ENCODE data around the gene HPSE2. TPM values are rescaled to one million over a fixed set of nuclear protein-coding genes. Genes with fewer than 3 reads are reported as not detected.

The HPSE2 gene
- total RNA-seq, 1 experiment from 2014 or later: 0.05 TPM

DNA sequence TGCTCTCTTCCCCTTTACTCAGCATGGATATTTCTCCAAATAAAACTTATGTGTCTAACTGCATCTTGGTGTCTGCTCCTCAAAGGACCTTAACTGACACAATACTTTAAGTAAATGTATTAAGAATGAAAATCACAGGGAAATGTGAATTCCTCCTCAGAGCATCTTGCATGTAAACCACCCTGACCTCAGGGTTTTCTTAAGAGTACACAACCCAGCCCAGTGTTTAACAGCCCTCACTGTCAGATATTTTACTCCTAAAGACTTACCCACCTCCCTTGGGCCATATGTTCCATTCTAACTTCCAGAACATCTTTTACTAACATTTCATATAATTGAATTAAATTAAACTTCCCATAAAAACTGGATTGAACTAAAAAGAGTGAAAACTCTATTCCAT, 315.3 kb downstream of the HPSE2 start:
- Histone ChIP-seq H3K27ac (ENCODE audit: low read depth, low read length) (no peak overlapping the region), H3K27me3 (ENCODE audit: insufficient read depth, low read length) (peaks cover 22% of the 10 kb centered on the region), H3K9me3 (ENCODE audit: control insufficient read depth in 1 of 2, insufficient read depth in 1 of 2, low read depth in 1 of 2, low read length in 2 of 2) (no peaks in the 10 kb centered on the region), H2AFZ (ENCODE audit: low read depth, low read length, poor library complexity, severe bottlenecking) (no peak overlapping the region), H3K4me2 (ENCODE audit: low read length) (no peak overlapping the region), H3K4me1 (ENCODE audit: control insufficient read depth in 1 of 2, insufficient read depth in 2 of 2, low read length in 2 of 2) (no peaks in the 10 kb centered on the region), H3K36me3 (ENCODE audit: control insufficient read depth in 1 of 2, insufficient read depth in 2 of 2, low read length in 2 of 2) (no peaks in the 10 kb centered on the region), H3K9ac (ENCODE audit: low read length) (no peak overlapping the region), H3K9me2 (ENCODE audit: insufficient read depth) (no peaks in the 10 kb centered on the region), H3K79me2 (ENCODE audit: insufficient read depth, low read length) (no peaks in the 10 kb centered on the region), H4K20me1 (ENCODE audit: insufficient read depth) (no peaks in the 10 kb centered on the region), H3K4me3 (replicated peaks in 1 of 2; ENCODE audit: low read depth in 1 of 2, low read length in 2 of 2) (no peak overlapping the region)
- ATAC-seq (no peak), DNase-seq (ENCODE audit: low read depth, low spot score) (no peak)
- ChIA-PET CTCF (no interaction called here), RAD21 (ENCODE audit: low non-redundant PET in 1 of 2, low total read pairs in 2 of 2, uncharacterized antibody in 2 of 2, unreplicated experiment in 2 of 2) (no interaction called here), POLR2A (no interaction called here)
- intact Hi-C loops (cut with micrococcal nuclease): no loop called here
- BruUV-seq (replicated peaks): no TSS peak
- no peak for TF ChIP-seq ZFX (IDR thresholded peaks at IDR 0.05)
- no peak for TF ChIP-seq SIN3A (IDR thresholded peaks at IDR 0.05; ENCODE audit: low read depth)
- no peak for TF ChIP-seq POLR2AphosphoS5 (IDR thresholded peaks at IDR 0.05; ENCODE audit: low read depth, low read length)
- no peak for TF ChIP-seq JUND (IDR thresholded peaks at IDR 0.05)
- no peak for TF ChIP-seq SP1 (IDR thresholded peaks at IDR 0.05; ENCODE audit: low read depth)
- TF ChIP-seq EGR1 (IDR thresholded peaks at IDR 0.05; ENCODE audit: low read depth): no peak
- no peak for TF ChIP-seq ZNF274 (IDR thresholded peaks at IDR 0.05; ENCODE audit: low read depth, low read length)
- TF ChIP-seq, protein P1, sequence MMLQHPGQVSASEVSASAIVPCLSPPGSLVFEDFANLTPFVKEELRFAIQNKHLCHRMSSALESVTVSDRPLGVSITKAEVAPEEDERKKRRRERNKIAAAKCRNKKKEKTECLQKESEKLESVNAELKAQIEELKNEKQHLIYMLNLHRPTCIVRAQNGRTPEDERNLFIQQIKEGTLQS (IDR thresholded peaks at IDR 0.05): no peak
- no peak for TF ChIP-seq CBX3 (IDR thresholded peaks at IDR 0.05; ENCODE audit: low read depth)
- no peak for TF ChIP-seq ELF1 (IDR thresholded peaks at IDR 0.05; ENCODE audit: borderline replicate concordance, low read depth)

DNA sequence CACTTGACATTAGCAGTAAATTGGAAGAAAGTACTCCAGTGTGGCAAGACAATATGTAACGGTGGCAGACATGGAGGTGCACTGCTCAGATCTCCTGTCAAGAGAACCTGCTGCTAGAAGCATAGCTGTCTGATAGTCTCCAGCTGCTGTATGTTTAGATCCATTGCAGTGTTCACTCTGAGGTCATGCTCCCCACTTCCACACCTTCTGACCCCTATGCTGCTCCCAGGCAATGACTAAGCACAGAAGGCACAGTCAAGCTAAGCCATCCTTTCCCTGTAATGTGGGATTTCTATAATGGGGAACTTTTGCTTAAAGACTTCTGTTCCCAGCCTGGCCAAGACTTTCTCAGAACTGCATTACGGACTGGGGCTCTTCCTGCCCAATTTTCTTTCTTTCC, 315.8 kb downstream of the HPSE2 start:
- Histone ChIP-seq H3K27ac (ENCODE audit: low read depth, low read length) (no peak overlapping the region), H3K36me3 (ENCODE audit: control insufficient read depth in 1 of 2, insufficient read depth in 2 of 2, low read length in 2 of 2) (no peaks in the 10 kb centered on the region), H3K79me2 (ENCODE audit: insufficient read depth, low read length) (no peaks in the 10 kb centered on the region), H3K4me1 (ENCODE audit: control insufficient read depth in 1 of 2, insufficient read depth in 2 of 2, low read length in 2 of 2) (no peaks in the 10 kb centered on the region), H3K9me2 (ENCODE audit: insufficient read depth) (no peaks in the 10 kb centered on the region), H3K9me3 (ENCODE audit: control insufficient read depth in 1 of 2, insufficient read depth in 1 of 2, low read depth in 1 of 2, low read length in 2 of 2) (no peaks in the 10 kb centered on the region), H3K4me3 (replicated peaks in 1 of 2; ENCODE audit: low read depth in 1 of 2, low read length in 2 of 2) (no peak overlapping the region), H3K27me3 (ENCODE audit: insufficient read depth, low read length) (peaks cover 22% of the 10 kb centered on the region), H3K9ac (ENCODE audit: low read length) (no peak overlapping the region), H2AFZ (ENCODE audit: low read depth, low read length, poor library complexity, severe bottlenecking) (no peak overlapping the region), H4K20me1 (ENCODE audit: insufficient read depth) (no peaks in the 10 kb centered on the region), H3K4me2 (ENCODE audit: low read length) (no peak overlapping the region)
- ChIA-PET RAD21 (ENCODE audit: low non-redundant PET in 1 of 2, low total read pairs in 2 of 2, uncharacterized antibody in 2 of 2, unreplicated experiment in 2 of 2) (no interaction called here), CTCF (no interaction called here), POLR2A (no interaction called here)
- no peak for ATAC-seq
- intact Hi-C loops (cut with micrococcal nuclease): no loop called here
- BruUV-seq (replicated peaks): no TSS peak
- DNase-seq (ENCODE audit: low read depth, low spot score): no peak
- no peak for TF ChIP-seq EZH2 (IDR thresholded peaks at IDR 0.05)
- TF ChIP-seq CEBPB (IDR thresholded peaks at IDR 0.05; ENCODE audit: low read depth): no peak
- TF ChIP-seq, protein P2, sequence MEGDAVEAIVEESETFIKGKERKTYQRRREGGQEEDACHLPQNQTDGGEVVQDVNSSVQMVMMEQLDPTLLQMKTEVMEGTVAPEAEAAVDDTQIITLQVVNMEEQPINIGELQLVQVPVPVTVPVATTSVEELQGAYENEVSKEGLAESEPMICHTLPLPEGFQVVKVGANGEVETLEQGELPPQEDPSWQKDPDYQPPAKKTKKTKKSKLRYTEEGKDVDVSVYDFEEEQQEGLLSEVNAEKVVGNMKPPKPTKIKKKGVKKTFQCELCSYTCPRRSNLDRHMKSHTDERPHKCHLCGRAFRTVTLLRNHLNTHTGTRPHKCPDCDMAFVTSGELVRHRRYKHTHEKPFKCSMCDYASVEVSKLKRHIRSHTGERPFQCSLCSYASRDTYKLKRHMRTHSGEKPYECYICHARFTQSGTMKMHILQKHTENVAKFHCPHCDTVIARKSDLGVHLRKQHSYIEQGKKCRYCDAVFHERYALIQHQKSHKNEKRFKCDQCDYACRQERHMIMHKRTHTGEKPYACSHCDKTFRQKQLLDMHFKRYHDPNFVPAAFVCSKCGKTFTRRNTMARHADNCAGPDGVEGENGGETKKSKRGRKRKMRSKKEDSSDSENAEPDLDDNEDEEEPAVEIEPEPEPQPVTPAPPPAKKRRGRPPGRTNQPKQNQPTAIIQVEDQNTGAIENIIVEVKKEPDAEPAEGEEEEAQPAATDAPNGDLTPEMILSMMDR (IDR thresholded peaks at IDR 0.05 in 2 of 3, conservative IDR thresholded peaks at IDR 0.05 in 1 of 3; ENCODE audit: borderline replicate concordance in 1 of 3, insufficient read depth in 1 of 3, low read depth in 2 of 3, low read length in 2 of 3): no peak
- TF ChIP-seq SP1 (IDR thresholded peaks at IDR 0.05; ENCODE audit: low read depth): no peak
- TF ChIP-seq EGR1 (IDR thresholded peaks at IDR 0.05; ENCODE audit: low read depth): no peak
- TF ChIP-seq, protein P3, sequence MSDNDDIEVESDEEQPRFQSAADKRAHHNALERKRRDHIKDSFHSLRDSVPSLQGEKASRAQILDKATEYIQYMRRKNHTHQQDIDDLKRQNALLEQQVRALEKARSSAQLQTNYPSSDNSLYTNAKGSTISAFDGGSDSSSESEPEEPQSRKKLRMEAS (IDR thresholded peaks at IDR 0.05): no peak
- TF ChIP-seq POLR2AphosphoS5 (IDR thresholded peaks at IDR 0.05; ENCODE audit: low read depth, low read length): no peak
- no peak for TF ChIP-seq JUND (IDR thresholded peaks at IDR 0.05)

All from HCT116 (cell line).